SH-SY5Y (cell line): ENCODE results near the gene HIVEP1.

Source experiments
- GATA2 ChIP-seq: IDR thresholded peaks from 2 replicates; pipeline ENCODE4 v1.6.1; 2011; ENCODE audit warnings: mild to moderate bottlenecking, low read depth, low read length
- GATA3 ChIP-seq: IDR thresholded peaks from 2 replicates; pipeline ENCODE4 v1.6.1; 2011; ENCODE audit warnings: low read depth, mild to moderate bottlenecking, low read length, moderate library complexity

The HIVEP1 gene

GRCh38 chr6:12163149-12163548 lies 151.0 kb downstream of the HIVEP1 start:
- no peak for TF ChIP-seq GATA3
- no peak for TF ChIP-seq GATA2

GRCh38 chr6:12163744-12164507 lies 151.8 kb downstream of the HIVEP1 start:
- no peak for TF ChIP-seq GATA3
- no peak for TF ChIP-seq GATA2

GRCh38 chr6:12164508-12164770 lies 152.3 kb downstream of the HIVEP1 start:
- TF ChIP-seq GATA2 (no peak), GATA3 (no peak)

GRCh38 chr6:12165297-12165696 lies 153.2 kb downstream of the HIVEP1 start:
- TF ChIP-seq GATA2 (no peak), GATA3 (no peak)

GRCh38 chr6:12165722-12166280 lies 153.7 kb downstream of the HIVEP1 start:
- TF ChIP-seq GATA3 (peak; percentile 52; the same call in 1 of the 2 replicates), GATA2 (peak; percentile 69)

- no peak for TF ChIP-seq GATA2
- no peak for TF ChIP-seq GATA3
These were observed 157.3 kb downstream of the HIVEP1 start for GRCh38 chr6:12169377-12169776.

- TF ChIP-seq GATA2 (no peak), GATA3 (no peak)
These were observed 158.4 kb downstream of the HIVEP1 start for GRCh38 chr6:12170351-12171092.

GRCh38 chr6:12171717-12172116 lies 159.6 kb downstream of the HIVEP1 start:
- no peak for TF ChIP-seq GATA3
- TF ChIP-seq GATA2 = no peak

- no peak for TF ChIP-seq GATA2
- no peak for TF ChIP-seq GATA3
These were observed 160.5 kb downstream of the HIVEP1 start for GRCh38 chr6:12172572-12172971.

- TF ChIP-seq GATA2 (no peak), GATA3 (no peak)
These were observed 161.1 kb downstream of the HIVEP1 start for GRCh38 chr6:12173181-12173580.

GRCh38 chr6:12173661-12174060 lies 161.5 kb downstream of the HIVEP1 start:
- TF ChIP-seq GATA2 (no peak), GATA3 (no peak)

- TF ChIP-seq GATA3 = no peak
- TF ChIP-seq GATA2 = no peak
These were observed 162.8 kb downstream of the HIVEP1 start for GRCh38 chr6:12174878-12175277.

- TF ChIP-seq GATA3 (no peak), GATA2 (no peak)
These were observed 163.5 kb downstream of the HIVEP1 start for GRCh38 chr6:12175626-12176025.

GRCh38 chr6:12178521-12178920 lies 166.4 kb downstream of the HIVEP1 start:
- TF ChIP-seq GATA3 (no peak), GATA2 (no peak)

GRCh38 chr6:12181481-12181880 lies 169.4 kb downstream of the HIVEP1 start:
- TF ChIP-seq GATA2 = no peak
- TF ChIP-seq GATA3 = no peak
